HepG2 (cell line): ENCODE data around the gene MYL6. TPM values are rescaled to one million over a fixed set of nuclear protein-coding genes. Genes with fewer than 3 reads are reported as not detected.

Experiments used
- KLF13 ChIP-seq: sonication (generic); formaldehyde crosslinking; IDR thresholded peaks from 2 replicates; pipeline ENCODE4 v1.4.0; 2020; ENCODE audit warnings: mild to moderate bottlenecking, missing genetic modification reagents
- PITX1 ChIP-seq: sonication (generic); formaldehyde crosslinking; IDR thresholded peaks from 2 replicates; pipeline ENCODE4 v1.5.1; 2020; ENCODE audit warnings: mild to moderate bottlenecking, missing genetic modification reagents
- POLR2G ChIP-seq: fragments of 200-400 bp; formaldehyde crosslinking; IDR thresholded peaks from 2 replicates; pipeline ENCODE4 v1.6.1; 2018; ENCODE audit warnings: mild to moderate bottlenecking, low read depth, low read length, moderate library complexity
- XBP1 ChIP-seq: sonication (generic); formaldehyde crosslinking; IDR thresholded peaks from 2 replicates; pipeline ENCODE4 v1.5.0; 2020; ENCODE audit warnings: missing genetic modification reagents
- ZFYVE20 ChIP-seq: sonication (generic); formaldehyde crosslinking; IDR thresholded peaks from 2 replicates; pipeline ENCODE4 v1.8.0; 2023; ENCODE audit warnings: low read depth, mild to moderate bottlenecking, moderate library complexity, missing genetic modification reagents, borderline replicate concordance
- ZMYM2 ChIP-seq: sonication (generic); formaldehyde crosslinking; IDR thresholded peaks from 2 replicates; pipeline ENCODE4 v1.8.0; 2022; ENCODE audit warnings: mild to moderate bottlenecking, missing genetic modification reagents
- ZNF207 ChIP-seq: fragments of 450-650 bp; IDR thresholded peaks from 2 replicates; pipeline ENCODE4 v1.6.1; 2016; ENCODE audit warnings: antibody characterized with exemption, borderline replicate concordance
- ZNF260 ChIP-seq: sonication (generic); formaldehyde crosslinking; IDR thresholded peaks from 2 replicates; pipeline ENCODE4 v1.4.0; 2020; ENCODE audit warnings: missing genetic modification reagents, low read depth, mild to moderate bottlenecking, borderline replicate concordance
- ZNF451 ChIP-seq: sonication (generic); formaldehyde crosslinking; IDR thresholded peaks from 2 replicates; pipeline ENCODE4 v1.5.0; 2020; ENCODE audit warnings: mild to moderate bottlenecking, missing genetic modification reagents
- ZNF546 ChIP-seq: sonication (generic); formaldehyde crosslinking; conservative IDR thresholded peaks from 2 replicates; pipeline ENCODE4 v1.8.1; 2023; ENCODE audit warnings: mild to moderate bottlenecking, missing genetic modification reagents
- ZNF607 ChIP-seq: sonication (generic); formaldehyde crosslinking; IDR thresholded peaks from 2 replicates; pipeline ENCODE4 v1.5.1; 2020; ENCODE audit warnings: missing genetic modification reagents, mild to moderate bottlenecking, borderline replicate concordance
- ZSCAN29 ChIP-seq: sonication (generic); formaldehyde crosslinking; conservative IDR thresholded peaks from 2 replicates; pipeline ENCODE4 v1.4.0; 2020; ENCODE audit warnings: mild to moderate bottlenecking, missing genetic modification reagents
- polyA plus RNA-seq, 8 experiments: library from polyadenylated mRNA; depleted of rRNA in 3 of 8; stranded (reverse) in 7 of 8; unstranded in 1 of 8; fragments of >200 nt; fragmentation: Illumina TruSeq in 4 of 8; extraction: Trizol in 4 of 8; gene quantifications; 2 replicates each; pipeline versions ENCODE4 v1.2.1 to v1.2.3, GENCODE V29; 2011 to 2016; ENCODE audit warnings: low read depth in 4 of 8, missing spikeins in 1 of 8, mixed read lengths in 1 of 8; ENCODE audit not compliant: insufficient read depth in 1 of 8
- total RNA-seq, 5 experiments: library from RNA; depleted of rRNA; stranded (reverse); fragments of >200 nt; fragmentation: Illumina TruSeq; extraction: Trizol; gene quantifications; 2 replicates each; pipeline ENCODE4 v1.2.3, GENCODE V29; 2016; ENCODE audit warnings: low read depth in 1 of 5
- TF ChIP-seq, protein P1 (sequence below): sonication (generic); formaldehyde crosslinking; IDR thresholded peaks from 2 replicates; pipeline ENCODE4 v1.5.0; 2020; ENCODE audit warnings: missing genetic modification reagents, mild to moderate bottlenecking, borderline replicate concordance
- TF ChIP-seq, protein P2 (sequence below): sonication (generic); formaldehyde crosslinking; IDR thresholded peaks from 2 replicates; pipeline ENCODE4 v1.8.1; 2023; ENCODE audit warnings: mild to moderate bottlenecking, missing genetic modification reagents
- TF ChIP-seq, protein P3 (sequence below): sonication (generic); formaldehyde crosslinking; IDR thresholded peaks from 2 replicates; pipeline ENCODE4 v1.4.0; 2020; ENCODE audit warnings: mild to moderate bottlenecking, missing genetic modification reagents
- TF ChIP-seq, protein P4 (sequence below): sonication (generic); formaldehyde crosslinking; IDR thresholded peaks from 2 replicates; pipeline ENCODE4 v1.8.1; 2023; ENCODE audit warnings: mild to moderate bottlenecking, inconsistent platforms, moderate library complexity, missing genetic modification reagents, borderline replicate concordance
- TF ChIP-seq, protein P5 (sequence below): conservative IDR thresholded peaks from 2 replicates; pipeline ENCODE4 v1.6.1; 2018; ENCODE audit warnings: missing genetic modification reagents

MYL6 gene
- total and polyA plus RNA-seq, 2 of the 13 experiments (the other 11 are each of a cell fraction or from before 2014, with no cell fraction given): 1,127 to 1,192 TPM

DNA sequence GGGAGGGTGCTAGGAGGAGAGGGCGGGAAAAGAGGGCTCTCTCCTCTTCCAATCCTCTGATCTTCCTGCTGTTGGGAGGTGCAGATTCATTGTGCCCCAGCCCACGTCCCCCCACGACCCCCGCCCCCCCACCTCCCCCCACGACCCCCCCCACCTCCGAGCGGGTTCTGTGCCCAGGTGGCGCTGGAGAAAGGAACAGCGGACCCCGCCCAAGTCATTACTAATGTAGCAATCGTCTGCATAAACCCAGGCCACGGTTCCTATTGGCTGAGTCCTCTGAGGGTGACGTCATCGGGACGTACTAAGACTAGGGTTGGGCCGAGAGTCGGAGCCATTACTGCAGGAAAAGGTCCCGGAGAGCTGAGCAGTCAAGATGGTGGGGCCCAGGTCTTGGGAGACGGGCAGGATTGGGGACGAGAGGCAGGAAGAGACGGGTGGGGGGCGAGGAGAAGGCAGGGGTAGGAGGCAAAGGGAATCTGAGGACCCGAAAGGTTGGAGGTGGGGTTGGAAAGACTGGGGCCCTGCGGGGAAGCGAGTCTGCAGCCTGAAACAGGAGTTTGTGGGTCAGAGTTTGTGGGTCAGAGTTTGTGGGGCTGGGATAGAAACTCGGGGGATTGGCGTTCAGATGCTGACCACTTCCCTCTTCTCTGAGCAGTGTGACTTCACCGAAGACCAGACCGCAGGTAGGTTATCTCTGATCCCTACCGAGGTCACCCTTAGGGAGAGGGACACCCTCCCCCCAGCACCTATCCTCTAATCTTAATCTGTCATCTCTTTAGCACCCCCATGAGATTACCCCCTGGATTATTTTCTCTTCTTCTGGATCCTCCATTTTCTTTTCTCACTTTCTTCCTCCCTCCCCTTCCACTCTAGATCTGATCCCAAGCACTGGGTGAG, at the start of gene MYL6 (continued):
- TF ChIP-seq ZNF607 (CRISPR knock-in tag) (no peak), ZNF207 (no peak), ZNF451 (CRISPR knock-in tag) (no peak), ZMYM2 (CRISPR knock-in tag) (no peak), KLF13 (no peak), ZNF546 (CRISPR knock-in tag) (no peak), XBP1 (no peak), ZFYVE20 (CRISPR knock-in tag) (0 out of 2 replicates have a peak, but pooled peaks have one; percentile 33), PITX1 (CRISPR knock-in tag) (no peak), POLR2G (peak; percentile 99), ZSCAN29 (no peak), ZNF260 (CRISPR knock-in tag) (no peak)
- TF ChIP-seq, protein P1, sequence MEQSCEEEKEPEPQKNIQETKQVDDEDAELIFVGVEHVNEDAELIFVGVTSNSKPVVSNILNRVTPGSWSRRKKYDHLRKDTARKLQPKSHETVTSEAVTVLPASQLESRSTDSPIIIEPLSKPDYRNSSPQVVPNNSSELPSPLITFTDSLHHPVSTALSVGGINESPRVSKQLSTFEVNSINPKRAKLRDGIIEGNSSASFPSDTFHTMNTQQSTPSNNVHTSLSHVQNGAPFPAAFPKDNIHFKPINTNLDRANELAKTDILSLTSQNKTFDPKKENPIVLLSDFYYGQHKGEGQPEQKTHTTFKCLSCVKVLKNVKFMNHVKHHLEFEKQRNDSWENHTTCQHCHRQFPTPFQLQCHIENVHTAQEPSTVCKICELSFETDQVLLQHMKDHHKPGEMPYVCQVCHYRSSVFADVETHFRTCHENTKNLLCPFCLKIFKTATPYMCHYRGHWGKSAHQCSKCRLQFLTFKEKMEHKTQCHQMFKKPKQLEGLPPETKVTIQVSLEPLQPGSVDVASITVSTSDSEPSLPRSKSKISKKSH (CRISPR knock-in tag): no peak
- TF ChIP-seq, protein P2, sequence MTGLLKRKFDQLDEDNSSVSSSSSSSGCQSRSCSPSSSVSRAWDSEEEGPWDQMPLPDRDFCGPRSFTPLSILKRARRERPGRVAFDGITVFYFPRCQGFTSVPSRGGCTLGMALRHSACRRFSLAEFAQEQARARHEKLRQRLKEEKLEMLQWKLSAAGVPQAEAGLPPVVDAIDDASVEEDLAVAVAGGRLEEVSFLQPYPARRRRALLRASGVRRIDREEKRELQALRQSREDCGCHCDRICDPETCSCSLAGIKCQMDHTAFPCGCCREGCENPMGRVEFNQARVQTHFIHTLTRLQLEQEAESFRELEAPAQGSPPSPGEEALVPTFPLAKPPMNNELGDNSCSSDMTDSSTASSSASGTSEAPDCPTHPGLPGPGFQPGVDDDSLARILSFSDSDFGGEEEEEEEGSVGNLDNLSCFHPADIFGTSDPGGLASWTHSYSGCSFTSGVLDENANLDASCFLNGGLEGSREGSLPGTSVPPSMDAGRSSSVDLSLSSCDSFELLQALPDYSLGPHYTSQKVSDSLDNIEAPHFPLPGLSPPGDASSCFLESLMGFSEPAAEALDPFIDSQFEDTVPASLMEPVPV (CRISPR knock-in tag): peak; percentile 62; the same call in 1 of the 2 replicates
- TF ChIP-seq, protein P3, sequence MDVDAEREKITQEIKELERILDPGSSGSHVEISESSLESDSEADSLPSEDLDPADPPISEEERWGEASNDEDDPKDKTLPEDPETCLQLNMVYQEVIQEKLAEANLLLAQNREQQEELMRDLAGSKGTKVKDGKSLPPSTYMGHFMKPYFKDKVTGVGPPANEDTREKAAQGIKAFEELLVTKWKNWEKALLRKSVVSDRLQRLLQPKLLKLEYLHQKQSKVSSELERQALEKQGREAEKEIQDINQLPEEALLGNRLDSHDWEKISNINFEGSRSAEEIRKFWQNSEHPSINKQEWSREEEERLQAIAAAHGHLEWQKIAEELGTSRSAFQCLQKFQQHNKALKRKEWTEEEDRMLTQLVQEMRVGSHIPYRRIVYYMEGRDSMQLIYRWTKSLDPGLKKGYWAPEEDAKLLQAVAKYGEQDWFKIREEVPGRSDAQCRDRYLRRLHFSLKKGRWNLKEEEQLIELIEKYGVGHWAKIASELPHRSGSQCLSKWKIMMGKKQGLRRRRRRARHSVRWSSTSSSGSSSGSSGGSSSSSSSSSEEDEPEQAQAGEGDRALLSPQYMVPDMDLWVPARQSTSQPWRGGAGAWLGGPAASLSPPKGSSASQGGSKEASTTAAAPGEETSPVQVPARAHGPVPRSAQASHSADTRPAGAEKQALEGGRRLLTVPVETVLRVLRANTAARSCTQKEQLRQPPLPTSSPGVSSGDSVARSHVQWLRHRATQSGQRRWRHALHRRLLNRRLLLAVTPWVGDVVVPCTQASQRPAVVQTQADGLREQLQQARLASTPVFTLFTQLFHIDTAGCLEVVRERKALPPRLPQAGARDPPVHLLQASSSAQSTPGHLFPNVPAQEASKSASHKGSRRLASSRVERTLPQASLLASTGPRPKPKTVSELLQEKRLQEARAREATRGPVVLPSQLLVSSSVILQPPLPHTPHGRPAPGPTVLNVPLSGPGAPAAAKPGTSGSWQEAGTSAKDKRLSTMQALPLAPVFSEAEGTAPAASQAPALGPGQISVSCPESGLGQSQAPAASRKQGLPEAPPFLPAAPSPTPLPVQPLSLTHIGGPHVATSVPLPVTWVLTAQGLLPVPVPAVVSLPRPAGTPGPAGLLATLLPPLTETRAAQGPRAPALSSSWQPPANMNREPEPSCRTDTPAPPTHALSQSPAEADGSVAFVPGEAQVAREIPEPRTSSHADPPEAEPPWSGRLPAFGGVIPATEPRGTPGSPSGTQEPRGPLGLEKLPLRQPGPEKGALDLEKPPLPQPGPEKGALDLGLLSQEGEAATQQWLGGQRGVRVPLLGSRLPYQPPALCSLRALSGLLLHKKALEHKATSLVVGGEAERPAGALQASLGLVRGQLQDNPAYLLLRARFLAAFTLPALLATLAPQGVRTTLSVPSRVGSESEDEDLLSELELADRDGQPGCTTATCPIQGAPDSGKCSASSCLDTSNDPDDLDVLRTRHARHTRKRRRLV (CRISPR knock-in tag): 0 out of 2 replicates have a peak, but pooled peaks have one; percentile 49
- TF ChIP-seq, protein P4, sequence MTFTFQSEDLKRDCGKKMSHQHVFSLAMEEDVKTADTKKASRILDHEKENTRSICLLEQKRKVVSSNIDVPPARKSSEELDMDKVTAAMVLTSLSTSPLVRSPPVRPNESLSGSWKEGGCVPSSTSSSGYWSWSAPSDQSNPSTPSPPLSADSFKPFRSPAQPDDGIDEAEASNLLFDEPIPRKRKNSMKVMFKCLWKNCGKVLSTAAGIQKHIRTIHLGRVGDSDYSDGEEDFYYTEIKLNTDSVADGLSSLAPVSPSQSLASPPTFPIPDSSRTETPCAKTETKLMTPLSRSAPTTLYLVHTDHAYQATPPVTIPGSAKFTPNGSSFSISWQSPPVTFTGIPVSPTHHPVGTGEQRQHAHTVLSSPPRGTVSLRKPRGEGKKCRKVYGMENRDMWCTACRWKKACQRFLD (CRISPR knock-in tag): no peak
- TF ChIP-seq, protein P5, sequence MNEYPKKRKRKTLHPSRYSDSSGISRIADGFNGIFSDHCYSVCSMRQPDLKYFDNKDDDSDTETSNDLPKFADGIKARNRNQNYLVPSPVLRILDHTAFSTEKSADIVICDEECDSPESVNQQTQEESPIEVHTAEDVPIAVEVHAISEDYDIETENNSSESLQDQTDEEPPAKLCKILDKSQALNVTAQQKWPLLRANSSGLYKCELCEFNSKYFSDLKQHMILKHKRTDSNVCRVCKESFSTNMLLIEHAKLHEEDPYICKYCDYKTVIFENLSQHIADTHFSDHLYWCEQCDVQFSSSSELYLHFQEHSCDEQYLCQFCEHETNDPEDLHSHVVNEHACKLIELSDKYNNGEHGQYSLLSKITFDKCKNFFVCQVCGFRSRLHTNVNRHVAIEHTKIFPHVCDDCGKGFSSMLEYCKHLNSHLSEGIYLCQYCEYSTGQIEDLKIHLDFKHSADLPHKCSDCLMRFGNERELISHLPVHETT: no peak
